ENCODE measurements around the gene CD247.

The CD247 gene

GRCh38 chr1:167412920-167413319 is 105.4 kb downstream of the CD247 start:
- no peak for TF ChIP-seq GATA3 (IDR thresholded peaks at IDR 0.05; ENCODE audit: low read depth, low read length)
- no peak for TF ChIP-seq GATA2 (IDR thresholded peaks at IDR 0.05; ENCODE audit: low read depth, low read length)

GRCh38 chr1:167412072-167412471 is 106.3 kb downstream of the CD247 start:
- no peak for TF ChIP-seq GATA3 (IDR thresholded peaks at IDR 0.05; ENCODE audit: low read depth, low read length)
- no peak for TF ChIP-seq GATA2 (IDR thresholded peaks at IDR 0.05; ENCODE audit: low read depth, low read length)

- no peak for TF ChIP-seq GATA3 (IDR thresholded peaks at IDR 0.05; ENCODE audit: low read depth, low read length)
- TF ChIP-seq GATA2 (IDR thresholded peaks at IDR 0.05; ENCODE audit: low read depth, low read length), result no peak
These were observed 109.1 kb downstream of the CD247 start for GRCh38 chr1:167409183-167409582.

- TF ChIP-seq GATA2 (IDR thresholded peaks at IDR 0.05; ENCODE audit: low read depth, low read length) (no peak), GATA3 (IDR thresholded peaks at IDR 0.05; ENCODE audit: low read depth, low read length) (no peak)
These were observed 110.0 kb downstream of the CD247 start for GRCh38 chr1:167408355-167408754.

- TF ChIP-seq GATA3 (IDR thresholded peaks at IDR 0.05; ENCODE audit: low read depth, low read length), result no peak
These were observed 113.4 kb downstream of the CD247 start for GRCh38 chr1:167404908-167405307.

GRCh38 chr1:167404161-167404888 is 114.0 kb downstream of the CD247 start:
- TF ChIP-seq GATA3 (IDR thresholded peaks at IDR 0.05; ENCODE audit: low read depth, low read length), result no peak

- no peak for TF ChIP-seq GATA3 (IDR thresholded peaks at IDR 0.05; ENCODE audit: low read depth, low read length)
- no peak for TF ChIP-seq GATA2 (IDR thresholded peaks at IDR 0.05; ENCODE audit: low read depth, low read length)
These were observed 117.0 kb downstream of the CD247 start for GRCh38 chr1:167401260-167401873.

- TF ChIP-seq GATA2 (IDR thresholded peaks at IDR 0.05; ENCODE audit: low read depth, low read length), result no peak
- TF ChIP-seq GATA3 (IDR thresholded peaks at IDR 0.05; ENCODE audit: low read depth, low read length), result no peak
These were observed 117.9 kb downstream of the CD247 start for GRCh38 chr1:167400359-167400953.

- TF ChIP-seq GATA2 (IDR thresholded peaks at IDR 0.05; ENCODE audit: low read depth, low read length) (no peak), GATA3 (IDR thresholded peaks at IDR 0.05; ENCODE audit: low read depth, low read length) (no peak)
These were observed 126.1 kb downstream of the CD247 start for GRCh38 chr1:167392200-167392696.

- no peak for TF ChIP-seq GATA2 (IDR thresholded peaks at IDR 0.05; ENCODE audit: low read depth, low read length)
- no peak for TF ChIP-seq GATA3 (IDR thresholded peaks at IDR 0.05; ENCODE audit: low read depth, low read length)
These were observed 129.4 kb downstream of the CD247 start for GRCh38 chr1:167388976-167389375.

GRCh38 chr1:167387251-167387910 is 130.9 kb downstream of the CD247 start:
- TF ChIP-seq GATA2 (IDR thresholded peaks at IDR 0.05; ENCODE audit: low read depth, low read length), result no peak
- TF ChIP-seq GATA3 (IDR thresholded peaks at IDR 0.05; ENCODE audit: low read depth, low read length), result no peak
